HG03354 (cell line): ENCODE data around the gene CD99L2.

Source experiments
- ATAC-seq: cut with Tn5 transposase; IDR thresholded peaks from one replicate; pipeline ENCODE4 v1.9.1; 2021; ENCODE audit warnings: mild to moderate bottlenecking; ENCODE audit not compliant: unreplicated experiment, poor library complexity, severe bottlenecking

The CD99L2 gene

GRCh38 chrX:150719621-150720020, 178.8 kb downstream of the CD99L2 start:
- ATAC-seq: no peak
